Breast epithelium (tissue), 4 donors: ENCODE data around the gene PATJ. TPM values are rescaled to one million over a fixed set of nuclear protein-coding genes. Genes with fewer than 3 reads are reported as not detected.

Source experiments
- DNase-seq, 2 donors: peaks; one replicate each; pipeline ENCODE4 v3.0.0-alpha.2; 2019; ENCODE audit warnings: low spot score in 2 of 2
- H3K27ac ChIP-seq, 2 donors: fragments of 200-600 bp; sonication (generic) in 1 of 2; one replicate each; pipeline ENCODE4 v1.5.1; 2016 to 2019; ENCODE audit warnings: mild to moderate bottlenecking in 1 of 2
- H3K27me3 ChIP-seq, 2 donors: fragments of 200-600 bp; sonication (generic) in 1 of 2; one replicate each; pipeline versions ENCODE4 v1.5.1 to v1.6.0; 2017 to 2019; ENCODE audit warnings: control low read depth in 1 of 2, mild to moderate bottlenecking in 1 of 2
- H3K36me3 ChIP-seq: fragments of 200-600 bp; one replicate; pipeline ENCODE4 v1.5.1; 2019
- H3K4me1 ChIP-seq, 2 donors: fragments of 200-600 bp; sonication (generic); one replicate each; pipeline ENCODE4 v1.5.1; 2016 to 2019; ENCODE audit warnings: control low read depth in 1 of 2
- H3K4me3 ChIP-seq, 3 donors: fragments of 200-600 bp; sonication (generic); 1 replicate in 2 of 3; 2 replicates in 1 of 3; pipeline ENCODE4 v1.5.1; 2016 to 2019; ENCODE audit warnings: mild to moderate bottlenecking in 3 of 3, moderate library complexity in 2 of 3
- H3K9me3 ChIP-seq, 2 donors: fragments of 200-600 bp; sonication (generic) in 1 of 2; one replicate each; pipeline ENCODE4 v1.5.1; 2016 to 2019; ENCODE audit warnings: control low read depth in 1 of 2
- CTCF ChIP-seq, 3 donors: fragments of 450-650 bp; IDR thresholded peaks; one replicate each; pipeline ENCODE4 v1.5.1; 2016 to 2017; ENCODE audit warnings: antibody characterized with exemption in 3 of 3, mild to moderate bottlenecking in 3 of 3, moderate library complexity in 3 of 3
- POLR2A ChIP-seq: fragments of 450-650 bp; IDR thresholded peaks from one replicate; pipeline ENCODE4 v1.6.1; 2016; ENCODE audit warnings: antibody characterized with exemption, mild to moderate bottlenecking, moderate library complexity
- POLR2AphosphoS5 ChIP-seq, 3 donors: sonication (generic); formaldehyde crosslinking; IDR thresholded peaks; one replicate each; pipeline ENCODE4 v1.6.1; 2017; ENCODE audit warnings: antibody characterized with exemption in 3 of 3
- intact Hi-C: fragments of 100-400 bp; cut with DNase I; formaldehyde crosslinking; loops from one replicate; pipeline ENCODE4 v1.15.1; 2023; ENCODE audit warnings: low total_unique reads
- total RNA-seq, 3 donors: library from RNA; depleted of rRNA; stranded (reverse); fragments of >200 nt; gene quantifications; one replicate each; pipeline ENCODE4 v1.1.0, GENCODE V29; 2016

The PATJ gene
- total RNA-seq, 3 donors from 2014 or later: 20.8 to 193 (median 129) TPM

GRCh38 chr1:61926597-61926996 lies 184.3 kb downstream of the PATJ start:
- Histone ChIP-seq H3K36me3 (no peaks in the 10 kb centered on the region), H3K27ac (no peak overlapping the region), H3K27me3 (no peaks in the 10 kb centered on the region), H3K4me1 (no peaks in the 10 kb centered on the region), H3K4me3 (no peak overlapping the region), H3K9me3 (no peaks in the 10 kb centered on the region)
- DNase-seq: no peak
- intact Hi-C loops: no loop called here
- TF ChIP-seq POLR2A: no peak
- no peak for TF ChIP-seq POLR2AphosphoS5 (IDR thresholded peaks at IDR 0.05)
- no peak for TF ChIP-seq CTCF (IDR thresholded peaks at IDR 0.05)

- intact Hi-C loops: no loop called here
- Histone ChIP-seq H3K27ac (no peak overlapping the region), H3K27me3 (no peaks in the 10 kb centered on the region), H3K4me3 (no peak overlapping the region), H3K4me1 (no peaks in the 10 kb centered on the region), H3K9me3 (no peaks in the 10 kb centered on the region), H3K36me3 (no peaks in the 10 kb centered on the region)
- TF ChIP-seq POLR2A: no peak
- TF ChIP-seq CTCF (IDR thresholded peaks at IDR 0.05): no peak
- TF ChIP-seq POLR2AphosphoS5 (IDR thresholded peaks at IDR 0.05): no peak
- DNase-seq: no peak
Observed at GRCh38 chr1:61930116-61930645, 187.9 kb downstream of the PATJ start.

GRCh38 chr1:61931587-61932279 lies 189.5 kb downstream of the PATJ start:
- no peaks in the 10 kb centered on the region for H3K36me3 ChIP-seq
- no peaks in the 10 kb centered on the region for H3K9me3 ChIP-seq
- H3K27me3 ChIP-seq: no peaks in the 10 kb centered on the region
- no peak for TF ChIP-seq CTCF (IDR thresholded peaks at IDR 0.05)
- TF ChIP-seq POLR2A: no peak
- no peak for TF ChIP-seq POLR2AphosphoS5 (IDR thresholded peaks at IDR 0.05)
- DNase-seq: no peak
- no peak overlapping the region for H3K4me3 ChIP-seq
- no peak overlapping the region for H3K27ac ChIP-seq
- H3K4me1 ChIP-seq: no peaks in the 10 kb centered on the region
- intact Hi-C loops: no loop called here

- no peaks in the 10 kb centered on the region for H3K9me3 ChIP-seq
Observed at GRCh38 chr1:61935516-61935915, 193.2 kb downstream of the PATJ start.

More at GRCh38 chr1:61935516-61935915, 193.2 kb downstream of the PATJ start:
- Histone ChIP-seq H3K27ac (no peak overlapping the region), H3K4me3 (no peak overlapping the region), H3K27me3 (no peaks in the 10 kb centered on the region), H3K4me1 (no peaks in the 10 kb centered on the region), H3K36me3 (no peaks in the 10 kb centered on the region)
- intact Hi-C loops: no loop called here
- DNase-seq: no peak
- TF ChIP-seq POLR2AphosphoS5 (IDR thresholded peaks at IDR 0.05) (no peak), CTCF (IDR thresholded peaks at IDR 0.05) (no peak), POLR2A (no peak)
